Measurements from ENCODE around the gene RYR2. TPM values are rescaled to one million over a fixed set of nuclear protein-coding genes. Genes with fewer than 3 reads are reported as not detected.
"Not testable (repeated sequence)": the region's sequence is repeated elsewhere in the genome, so short reads cannot be mapped to it uniquely, and the experiment has no call there.

Gene RYR2
- total RNA-seq, 1 donor from 2014 or later, result 47.0 TPM

GRCh38 chr1:237355022-237355421, 313.0 kb downstream of the RYR2 start:
- no peaks in the 10 kb centered on the region for H3K36me3 Mint-ChIP-seq (ENCODE audit: unreplicated experiment)
- peaks cover 17% of the 10 kb centered on the region for H3K4me1 Mint-ChIP-seq (ENCODE audit: low read depth, unreplicated experiment)
- H3K27ac Mint-ChIP-seq (ENCODE audit: unreplicated experiment), result no peak overlapping the region
- H3K4me3 Mint-ChIP-seq (ENCODE audit: unreplicated experiment), result no peak overlapping the region
- H3K9me3 Mint-ChIP-seq (ENCODE audit: unreplicated experiment), result peaks cover 2% of the 10 kb centered on the region
- no peak for TF ChIP-seq CTCF (IDR thresholded peaks at IDR 0.05; ENCODE audit: partially characterized antibody, unreplicated experiment)
- no peak for DNase-seq
- no peaks in the 10 kb centered on the region for H3K27me3 Mint-ChIP-seq (ENCODE audit: unreplicated experiment)

DNA sequence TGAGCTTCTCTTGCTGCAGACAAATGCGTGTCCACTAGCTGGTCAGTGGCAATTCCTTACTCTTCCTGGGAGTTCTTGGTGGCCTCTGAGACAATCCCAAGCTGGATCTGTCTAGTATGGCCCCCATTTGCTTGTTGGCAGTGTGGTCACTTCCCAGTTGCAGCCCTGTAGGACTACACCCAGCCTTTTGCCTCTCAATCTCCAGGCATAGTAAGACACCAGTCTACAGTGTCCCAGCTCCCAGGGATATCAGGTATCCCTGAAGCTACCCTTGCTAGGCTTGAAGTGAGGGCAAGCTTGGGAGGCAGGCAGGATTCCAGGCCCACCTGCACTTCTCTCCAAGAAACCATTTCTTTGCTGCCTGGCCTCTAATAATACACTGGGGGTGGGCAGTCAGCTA, 316.6 kb downstream of the RYR2 start:
- no peak for DNase-seq
- Mint-ChIP-seq H3K27ac (ENCODE audit: unreplicated experiment) (no peak overlapping the region), H3K4me1 (ENCODE audit: low read depth, unreplicated experiment) (peaks cover 5% of the 10 kb centered on the region), H3K36me3 (ENCODE audit: unreplicated experiment) (no peaks in the 10 kb centered on the region), H3K27me3 (ENCODE audit: unreplicated experiment) (no peaks in the 10 kb centered on the region), H3K9me3 (ENCODE audit: unreplicated experiment) (no peaks in the 10 kb centered on the region), H3K4me3 (ENCODE audit: unreplicated experiment) (no peak overlapping the region)
- no peak for TF ChIP-seq CTCF (IDR thresholded peaks at IDR 0.05; ENCODE audit: partially characterized antibody, unreplicated experiment)

DNA sequence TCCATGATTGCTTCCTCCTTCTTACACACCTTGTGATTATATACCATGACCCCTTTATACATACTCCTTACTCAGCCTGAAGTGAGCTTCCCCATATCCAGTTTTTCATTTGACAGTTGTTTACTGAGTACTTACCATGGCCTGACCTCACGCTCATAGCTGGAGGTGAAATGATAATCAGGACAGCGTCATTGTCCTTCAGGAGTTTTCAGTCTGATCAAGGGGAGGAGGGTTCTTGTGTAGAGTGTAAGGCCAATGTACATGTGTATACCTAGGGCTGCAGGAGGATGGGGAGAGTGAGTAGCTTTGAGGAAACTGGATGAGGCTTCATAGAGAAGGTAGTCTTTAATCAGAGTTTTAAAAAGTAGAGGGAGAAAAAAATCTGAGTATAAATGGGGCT, 325.8 kb downstream of the RYR2 start:
- Mint-ChIP-seq H3K4me1 (ENCODE audit: low read depth, unreplicated experiment) (peaks cover 6% of the 10 kb centered on the region), H3K9me3 (ENCODE audit: unreplicated experiment) (no peaks in the 10 kb centered on the region), H3K27ac (ENCODE audit: unreplicated experiment) (no peak overlapping the region), H3K36me3 (ENCODE audit: unreplicated experiment) (no peaks in the 10 kb centered on the region), H3K4me3 (ENCODE audit: unreplicated experiment) (no peak overlapping the region), H3K27me3 (ENCODE audit: unreplicated experiment) (no peaks in the 10 kb centered on the region)
- no peak for TF ChIP-seq CTCF (IDR thresholded peaks at IDR 0.05; ENCODE audit: partially characterized antibody, unreplicated experiment)
- no peak for DNase-seq

- not testable (repeated sequence) for H3K36me3 Mint-ChIP-seq (ENCODE audit: unreplicated experiment); H3K4me1 Mint-ChIP-seq (ENCODE audit: low read depth, unreplicated experiment); H3K9me3 Mint-ChIP-seq (ENCODE audit: unreplicated experiment); H3K27me3 Mint-ChIP-seq (ENCODE audit: unreplicated experiment); H3K27ac Mint-ChIP-seq (ENCODE audit: unreplicated experiment); DNase-seq; H3K4me3 Mint-ChIP-seq (ENCODE audit: unreplicated experiment)
Observed at GRCh38 chr1:237371477-237371876, 329.5 kb downstream of the RYR2 start.

GRCh38 chr1:237383791-237384190, 341.8 kb downstream of the RYR2 start:
- DNase-seq, result no peak
- Mint-ChIP-seq H3K27ac (ENCODE audit: unreplicated experiment) (no peak overlapping the region), H3K36me3 (ENCODE audit: unreplicated experiment) (no peaks in the 10 kb centered on the region), H3K4me3 (ENCODE audit: unreplicated experiment) (no peak overlapping the region), H3K9me3 (ENCODE audit: unreplicated experiment) (no peaks in the 10 kb centered on the region), H3K4me1 (ENCODE audit: low read depth, unreplicated experiment) (no peaks in the 10 kb centered on the region), H3K27me3 (ENCODE audit: unreplicated experiment) (no peaks in the 10 kb centered on the region)
- TF ChIP-seq CTCF (IDR thresholded peaks at IDR 0.05; ENCODE audit: partially characterized antibody, unreplicated experiment), result no peak

DNA sequence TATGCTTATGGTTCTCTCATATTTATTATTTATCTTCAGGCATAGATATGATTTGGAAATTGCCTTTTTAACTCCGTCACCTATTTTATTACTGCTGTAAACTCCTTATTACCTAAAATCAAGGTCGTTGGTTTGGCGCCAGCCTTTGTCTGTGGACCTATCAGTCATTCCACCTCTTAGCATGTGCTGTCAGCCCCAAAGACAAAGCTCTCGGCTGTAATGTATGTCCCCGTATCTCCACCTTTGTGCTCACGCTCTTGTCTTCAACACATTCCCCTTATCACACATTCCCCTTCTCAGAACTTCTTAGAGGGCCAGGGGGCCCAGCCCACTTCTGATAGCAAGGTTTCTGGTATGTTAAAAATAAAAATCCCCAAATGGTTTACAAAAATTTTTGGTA, 342.2 kb downstream of the RYR2 start:
- no peak overlapping the region for H3K4me3 Mint-ChIP-seq (ENCODE audit: unreplicated experiment)
- no peaks in the 10 kb centered on the region for H3K27me3 Mint-ChIP-seq (ENCODE audit: unreplicated experiment)
- no peaks in the 10 kb centered on the region for H3K36me3 Mint-ChIP-seq (ENCODE audit: unreplicated experiment)
- no peaks in the 10 kb centered on the region for H3K4me1 Mint-ChIP-seq (ENCODE audit: low read depth, unreplicated experiment)
- H3K9me3 Mint-ChIP-seq (ENCODE audit: unreplicated experiment), result no peaks in the 10 kb centered on the region
- no peak for TF ChIP-seq CTCF (IDR thresholded peaks at IDR 0.05; ENCODE audit: partially characterized antibody, unreplicated experiment)
- DNase-seq, result no peak
- H3K27ac Mint-ChIP-seq (ENCODE audit: unreplicated experiment), result no peak overlapping the region
